OCI-LY1 (cell line): ENCODE results near the gene BRD3.

Source experiments
- H2AFZ ChIP-seq: fragments of 200-600 bp; sonication (generic), shearing (Covaris generic); 2 replicates; pipeline ENCODE4 v1.6.0; 2014; ENCODE audit warnings: antibody characterized with exemption, mild to moderate bottlenecking, low read length
- H3F3A ChIP-seq: fragments of 200-600 bp; sonication (generic), shearing (Covaris generic); 2 replicates; pipeline ENCODE4 v1.6.0; 2014; ENCODE audit warnings: mild to moderate bottlenecking, antibody characterized with exemption, low read length, moderate library complexity; ENCODE audit not compliant: insufficient read depth
- H3K27ac ChIP-seq: fragments of 200-600 bp; sonication (generic); 2 replicates; pipeline ENCODE4 v1.5.1; 2014; ENCODE audit warnings: low read length, mixed run types, mild to moderate bottlenecking, low read depth; ENCODE audit not compliant: poor library complexity, severe bottlenecking
- H3K27me3 ChIP-seq: fragments of 200-600 bp; sonication (generic); 2 replicates; pipeline ENCODE4 v1.6.0; 2014; ENCODE audit warnings: antibody characterized with exemption, mild to moderate bottlenecking, low read length, moderate library complexity; ENCODE audit not compliant: insufficient read depth
- H3K36me3 ChIP-seq: fragments of 200-600 bp; sonication (generic); 2 replicates; pipeline ENCODE4 v1.6.1; 2014; ENCODE audit warnings: mild to moderate bottlenecking, antibody characterized with exemption, low read length, moderate library complexity, mixed read lengths; ENCODE audit not compliant: insufficient read depth
- H3K4me1 ChIP-seq: fragments of 200-600 bp; sonication (generic); 2 replicates; pipeline ENCODE4 v1.5.1; 2014; ENCODE audit warnings: mild to moderate bottlenecking, low read length, moderate library complexity; ENCODE audit not compliant: insufficient read depth, severe bottlenecking
- H3K4me2 ChIP-seq: fragments of 200-600 bp; sonication (generic), shearing (Covaris generic); 2 replicates; pipeline ENCODE4 v1.6.1; 2014; ENCODE audit warnings: low read length
- H3K4me3 ChIP-seq: fragments of 200-600 bp; sonication (generic); 2 replicates; pipeline ENCODE4 v1.5.1; 2014; ENCODE audit warnings: low read length, low read depth, mild to moderate bottlenecking, mixed read lengths; ENCODE audit not compliant: poor library complexity, severe bottlenecking
- H3K79me2 ChIP-seq: fragments of 200-600 bp; shearing (Covaris generic); 2 replicates; pipeline ENCODE4 v1.6.1; 2016; ENCODE audit warnings: mixed run types, low read length, mixed read lengths; ENCODE audit not compliant: insufficient read depth
- H3K9ac ChIP-seq: fragments of 200-600 bp; sonication (generic), shearing (Covaris generic); 2 replicates; pipeline ENCODE4 v1.6.1; 2014; ENCODE audit warnings: mild to moderate bottlenecking, low read length, mixed read lengths
- H3K9me2 ChIP-seq: fragments of 200-600 bp; sonication (generic), shearing (Covaris generic); 2 replicates; pipeline ENCODE4 v1.6.1; 2014; ENCODE audit warnings: low read depth, mild to moderate bottlenecking, low read length, mixed read lengths
- H3K9me3 ChIP-seq: fragments of 200-600 bp; shearing (Covaris generic); 2 replicates; pipeline ENCODE4 v1.6.1; 2014; ENCODE audit warnings: low read length, mixed read lengths
- H4K20me1 ChIP-seq: fragments of 200-600 bp; sonication (generic), shearing (Covaris generic); 2 replicates; pipeline ENCODE4 v1.6.0; 2016; ENCODE audit warnings: mild to moderate bottlenecking, low read length; ENCODE audit not compliant: insufficient read depth
- EZH2 ChIP-seq: fragments of 200-600 bp; sonication (generic), shearing (Covaris generic); IDR thresholded peaks from 2 replicates; pipeline ENCODE4 v1.8.0; 2017; ENCODE audit warnings: borderline replicate concordance, mixed run types, mild to moderate bottlenecking, antibody characterized with exemption, low read length, moderate library complexity, mixed read lengths
- TF ChIP-seq, protein P1 (sequence below): fragments of 200-600 bp; sonication (generic), shearing (Covaris generic); IDR thresholded peaks from 2 replicates; pipeline ENCODE4 v1.5.1; 2017; ENCODE audit warnings: mild to moderate bottlenecking, antibody characterized with exemption, low read length, moderate library complexity, mixed read lengths

The BRD3 gene

DNA sequence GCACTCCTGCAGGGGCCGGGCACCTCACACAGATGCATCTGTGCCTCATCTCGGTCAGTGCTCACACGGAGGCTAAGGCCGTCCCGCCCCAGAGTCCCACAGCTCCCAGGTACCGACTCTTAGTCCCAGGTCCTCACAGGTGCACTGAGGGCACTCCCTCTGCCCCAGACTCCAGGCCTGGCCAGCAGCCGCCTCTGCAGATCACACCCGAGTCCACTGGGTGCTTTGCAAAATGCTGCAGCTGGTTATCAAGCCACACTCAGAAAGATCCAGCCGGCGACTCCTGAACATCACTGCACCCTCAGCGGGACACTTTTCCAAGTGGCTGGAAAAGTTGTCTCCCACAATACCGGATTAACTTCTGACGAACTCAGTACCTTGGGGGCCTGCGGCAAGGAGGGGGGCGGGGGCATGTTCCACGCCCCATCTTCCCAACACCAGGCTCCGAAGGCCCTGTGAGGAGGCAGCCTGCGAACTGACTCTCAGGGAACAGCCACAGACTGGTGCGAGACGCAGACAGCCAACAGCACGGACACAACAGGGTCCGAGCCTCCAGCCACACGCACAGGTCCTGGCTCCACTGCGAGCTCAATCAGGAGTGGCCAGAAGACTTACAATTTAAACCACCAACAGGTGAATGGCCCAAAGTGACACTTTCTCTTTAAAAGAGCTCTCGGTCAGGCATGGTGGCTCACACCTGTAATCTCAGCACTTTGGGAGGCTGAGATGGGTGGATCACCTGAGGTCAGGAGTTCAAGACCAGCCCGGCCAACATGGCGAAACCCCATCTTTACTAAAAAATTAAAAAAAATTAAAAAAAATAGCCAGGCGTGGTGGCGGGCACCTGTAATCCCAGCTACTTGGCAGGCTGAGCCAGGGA, 4.0 kb downstream of the BRD3 start:
- H3K27ac ChIP-seq, result no peak overlapping the region

DNA sequence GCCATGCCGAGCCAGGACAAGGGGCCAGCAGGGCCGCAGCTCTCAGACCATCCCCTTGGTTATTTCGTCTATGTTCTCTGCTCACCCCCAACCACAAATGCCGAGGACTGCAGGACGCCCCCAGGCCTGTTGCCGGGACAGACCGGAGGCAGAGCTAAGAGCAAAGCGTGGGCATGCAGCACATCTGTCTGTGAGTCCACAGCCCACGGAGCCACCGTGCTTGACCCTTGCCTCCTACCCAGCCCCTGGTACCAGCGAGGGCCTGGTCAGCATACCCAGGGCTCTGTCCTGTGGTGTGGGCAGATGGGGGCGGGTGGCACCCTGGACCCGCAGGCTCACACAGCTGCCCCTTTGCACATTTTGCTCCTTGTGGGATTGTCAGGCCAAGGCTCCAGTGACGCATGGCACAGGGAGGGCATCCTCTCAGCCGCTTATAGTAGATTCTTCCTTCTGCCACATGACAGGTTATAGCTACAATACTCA, 4.7 kb downstream of the BRD3 start:
- Histone ChIP-seq H3K27ac (no peak overlapping the region), H3K79me2 (no peaks in the 10 kb centered on the region), H3K27me3 (peaks cover 10% of the 10 kb centered on the region), H4K20me1 (no peaks in the 10 kb centered on the region), H3K36me3 (no peaks in the 10 kb centered on the region), H3K4me3 (no peak overlapping the region), H3K4me1 (peaks cover 15% of the 10 kb centered on the region), H3K9me3 (no peaks in the 10 kb centered on the region), H3K9ac (no peak overlapping the region), H3F3A (no peaks in the 10 kb centered on the region), H2AFZ (no peak overlapping the region), H3K9me2 (no peaks in the 10 kb centered on the region), H3K4me2 (no peak overlapping the region)
- TF ChIP-seq EZH2, result no peak
- TF ChIP-seq, protein P1, sequence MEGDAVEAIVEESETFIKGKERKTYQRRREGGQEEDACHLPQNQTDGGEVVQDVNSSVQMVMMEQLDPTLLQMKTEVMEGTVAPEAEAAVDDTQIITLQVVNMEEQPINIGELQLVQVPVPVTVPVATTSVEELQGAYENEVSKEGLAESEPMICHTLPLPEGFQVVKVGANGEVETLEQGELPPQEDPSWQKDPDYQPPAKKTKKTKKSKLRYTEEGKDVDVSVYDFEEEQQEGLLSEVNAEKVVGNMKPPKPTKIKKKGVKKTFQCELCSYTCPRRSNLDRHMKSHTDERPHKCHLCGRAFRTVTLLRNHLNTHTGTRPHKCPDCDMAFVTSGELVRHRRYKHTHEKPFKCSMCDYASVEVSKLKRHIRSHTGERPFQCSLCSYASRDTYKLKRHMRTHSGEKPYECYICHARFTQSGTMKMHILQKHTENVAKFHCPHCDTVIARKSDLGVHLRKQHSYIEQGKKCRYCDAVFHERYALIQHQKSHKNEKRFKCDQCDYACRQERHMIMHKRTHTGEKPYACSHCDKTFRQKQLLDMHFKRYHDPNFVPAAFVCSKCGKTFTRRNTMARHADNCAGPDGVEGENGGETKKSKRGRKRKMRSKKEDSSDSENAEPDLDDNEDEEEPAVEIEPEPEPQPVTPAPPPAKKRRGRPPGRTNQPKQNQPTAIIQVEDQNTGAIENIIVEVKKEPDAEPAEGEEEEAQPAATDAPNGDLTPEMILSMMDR, result no peak

More for the DNA sequence above, 4.0 kb downstream of the BRD3 start:
- Histone ChIP-seq H3F3A (no peaks in the 10 kb centered on the region), H3K4me2 (no peak overlapping the region), H3K27me3 (peaks cover 10% of the 10 kb centered on the region), H3K4me3 (no peak overlapping the region), H3K9me3 (no peaks in the 10 kb centered on the region), H3K4me1 (peaks cover 15% of the 10 kb centered on the region), H3K36me3 (no peaks in the 10 kb centered on the region), H3K9ac (no peak overlapping the region), H3K79me2 (no peaks in the 10 kb centered on the region), H4K20me1 (no peaks in the 10 kb centered on the region), H3K9me2 (no peaks in the 10 kb centered on the region), H2AFZ (no peak overlapping the region)
- TF ChIP-seq EZH2, result no peak
- TF ChIP-seq, protein P1, result no peak

DNA sequence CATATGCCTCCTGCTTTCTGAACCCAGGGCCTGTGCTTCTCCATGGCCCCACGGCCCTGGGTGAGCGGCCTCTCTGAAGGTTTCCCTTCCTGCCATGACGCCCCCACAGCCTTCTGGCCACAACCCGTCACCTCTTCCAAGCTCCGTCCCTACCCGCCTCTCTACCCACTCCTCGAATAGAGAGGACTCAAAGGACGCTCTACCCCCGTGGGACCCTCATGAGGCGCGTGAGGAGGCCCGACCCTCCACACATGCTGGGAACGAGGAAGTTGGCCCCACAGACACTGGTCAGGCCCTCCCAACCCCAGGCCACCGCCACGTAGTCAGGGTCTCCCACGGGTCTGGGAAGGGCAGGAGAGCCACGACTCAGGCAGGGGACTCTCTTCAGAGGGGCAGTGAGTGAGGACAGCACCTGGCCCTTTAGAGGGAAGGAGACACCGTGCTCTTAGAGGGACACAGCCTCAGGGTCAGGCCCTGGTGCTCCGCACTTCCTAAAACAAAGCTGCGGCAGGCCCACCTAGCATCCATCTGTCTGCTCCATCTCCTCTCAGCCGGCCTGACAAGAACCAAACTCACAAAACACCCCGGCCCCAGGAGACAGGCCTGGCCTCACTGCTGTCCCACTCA, 5.3 kb downstream of the BRD3 start:
- TF ChIP-seq EZH2, result no peak
- TF ChIP-seq, protein P1, result no peak
- Histone ChIP-seq H3K36me3 (no peaks in the 10 kb centered on the region), H3F3A (no peaks in the 10 kb centered on the region), H3K4me2 (no peak overlapping the region), H3K9ac (no peak overlapping the region), H3K27me3 (peaks cover 10% of the 10 kb centered on the region), H3K9me3 (no peaks in the 10 kb centered on the region), H3K27ac (no peak overlapping the region), H2AFZ (no peak overlapping the region), H3K4me3 (no peak overlapping the region), H4K20me1 (no peaks in the 10 kb centered on the region), H3K9me2 (no peaks in the 10 kb centered on the region), H3K4me1 (peaks cover 15% of the 10 kb centered on the region), H3K79me2 (no peaks in the 10 kb centered on the region)
